CD1c-positive myeloid dendritic cell (primary cell): ENCODE measurements around the gene OVCA2.

Experiments
- DNase-seq: peaks from one replicate; pipeline ENCODE4 v3.0.0-alpha.2; 2016; ENCODE audit errors: extremely low spot score

OVCA2 gene

DNA sequence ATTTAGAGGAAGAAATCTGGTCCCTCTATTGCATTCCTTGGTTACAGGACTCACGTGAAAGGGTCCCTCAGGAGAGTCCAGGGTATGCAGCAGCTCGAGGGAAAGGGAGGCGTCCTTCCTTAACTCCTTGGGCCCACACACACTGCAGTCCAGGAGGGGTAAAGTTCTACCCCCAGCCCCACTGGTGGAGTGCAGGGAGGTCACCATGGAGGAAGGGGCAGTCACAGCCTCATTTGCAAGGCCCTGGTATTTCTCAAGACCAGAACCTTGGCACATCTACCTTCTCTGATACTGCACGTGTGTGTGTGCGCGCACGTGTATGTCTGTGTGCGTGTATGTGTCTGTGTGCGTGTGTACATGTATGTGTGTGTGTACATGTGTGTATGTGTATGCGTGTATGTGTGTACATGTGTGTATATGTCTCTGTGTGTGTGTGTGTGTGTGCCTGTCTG lies 24.2 kb downstream of the OVCA2 start:
- DNase-seq = no peak

DNA sequence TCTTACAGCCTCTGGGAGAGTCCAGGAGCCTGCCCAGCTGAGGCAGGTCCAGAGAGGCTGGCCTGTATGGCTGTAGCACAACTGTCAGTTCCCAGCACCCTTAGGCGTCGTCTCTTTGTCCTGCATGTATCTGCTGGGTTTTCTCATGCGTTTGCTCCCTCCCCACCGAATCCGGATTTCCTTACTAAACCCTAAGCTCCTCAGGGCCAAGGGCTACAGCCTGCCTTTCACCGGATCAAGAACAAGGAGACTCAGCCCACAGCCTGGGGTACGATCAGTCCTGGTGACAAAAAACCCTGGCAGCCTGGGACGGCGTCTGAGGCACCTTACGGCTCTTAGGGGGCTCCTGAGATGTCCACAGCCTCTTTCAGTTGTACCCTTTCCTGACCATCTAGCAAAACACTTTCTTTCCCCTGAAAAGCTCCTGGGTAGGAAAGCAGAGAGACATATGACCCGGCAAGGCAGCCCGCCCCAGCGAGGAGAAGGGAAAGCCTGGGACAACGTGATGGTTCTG lies 25.3 kb downstream of the OVCA2 start:
- DNase-seq = no peak

DNA sequence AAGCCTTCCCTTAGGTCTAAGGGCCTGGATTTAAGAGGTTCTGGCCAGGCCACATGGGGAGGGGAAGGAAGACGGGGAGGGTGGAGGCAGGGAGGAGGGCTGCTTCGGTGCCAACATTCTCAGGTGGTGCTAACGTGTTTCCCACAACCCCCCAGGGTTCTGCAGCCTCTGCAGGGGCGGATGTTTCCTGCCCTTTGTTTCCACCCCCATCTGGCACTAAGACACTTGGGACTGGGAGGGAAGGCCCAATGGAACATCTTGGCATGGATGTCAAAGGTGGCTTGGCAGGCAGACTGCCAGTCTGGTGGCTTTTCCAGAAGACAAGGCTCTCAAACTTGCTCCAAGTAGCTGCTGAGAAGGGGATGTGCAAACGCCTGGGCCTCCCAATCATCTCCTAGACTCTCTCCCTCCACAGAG lies 25.8 kb downstream of the OVCA2 start:
- DNase-seq = no peak

DNA sequence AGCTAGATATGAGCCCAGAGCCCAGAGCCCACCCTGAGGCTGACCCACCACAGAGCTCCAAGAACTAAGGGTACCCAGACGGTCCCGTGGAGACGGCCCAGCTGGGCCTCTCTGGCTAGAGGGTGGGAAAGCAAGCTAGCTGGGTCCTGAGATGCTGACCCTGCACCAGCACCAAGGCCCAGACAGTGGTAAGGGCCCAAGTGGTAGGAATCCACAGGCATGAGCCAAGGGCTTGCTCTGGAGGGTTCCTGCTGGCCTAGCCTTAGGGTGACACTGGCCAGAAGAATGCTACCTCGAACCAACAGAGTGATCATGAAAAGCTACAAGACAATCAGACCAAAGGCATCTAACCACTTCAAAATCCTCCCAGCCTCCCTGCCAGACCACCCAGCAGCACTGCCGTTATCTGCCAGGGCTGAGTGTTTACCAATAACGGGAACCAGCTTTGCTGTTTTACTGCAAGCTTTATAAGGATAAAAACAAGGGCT lies 26.3 kb downstream of the OVCA2 start:
- DNase-seq = no peak

DNA sequence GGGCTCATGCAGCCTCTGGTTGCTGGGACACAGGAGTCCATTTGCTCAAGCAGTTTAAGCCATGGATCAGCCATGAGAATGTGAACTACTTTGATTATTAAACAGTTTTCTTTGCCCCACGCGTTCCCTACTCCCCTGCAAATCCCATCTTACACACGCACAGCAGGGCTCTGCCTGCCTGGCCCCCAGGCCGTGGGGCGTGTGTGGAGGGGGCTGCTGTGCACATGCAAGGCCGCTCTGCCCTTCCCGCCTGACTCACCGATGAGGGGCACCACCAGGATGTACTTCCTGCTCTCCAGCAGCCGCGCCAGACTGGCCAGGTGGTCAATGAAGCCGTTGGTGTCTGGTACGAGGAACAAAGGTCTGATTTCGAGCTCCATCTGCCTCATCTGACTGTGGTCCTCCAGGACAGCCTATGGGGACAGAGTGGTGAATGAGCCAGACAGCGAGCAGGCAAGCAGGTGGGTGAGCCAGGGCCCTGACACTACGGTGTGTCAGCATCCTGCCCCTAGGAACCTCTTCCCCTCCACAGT lies 26.8 kb downstream of the OVCA2 start:
- DNase-seq = no peak

DNA sequence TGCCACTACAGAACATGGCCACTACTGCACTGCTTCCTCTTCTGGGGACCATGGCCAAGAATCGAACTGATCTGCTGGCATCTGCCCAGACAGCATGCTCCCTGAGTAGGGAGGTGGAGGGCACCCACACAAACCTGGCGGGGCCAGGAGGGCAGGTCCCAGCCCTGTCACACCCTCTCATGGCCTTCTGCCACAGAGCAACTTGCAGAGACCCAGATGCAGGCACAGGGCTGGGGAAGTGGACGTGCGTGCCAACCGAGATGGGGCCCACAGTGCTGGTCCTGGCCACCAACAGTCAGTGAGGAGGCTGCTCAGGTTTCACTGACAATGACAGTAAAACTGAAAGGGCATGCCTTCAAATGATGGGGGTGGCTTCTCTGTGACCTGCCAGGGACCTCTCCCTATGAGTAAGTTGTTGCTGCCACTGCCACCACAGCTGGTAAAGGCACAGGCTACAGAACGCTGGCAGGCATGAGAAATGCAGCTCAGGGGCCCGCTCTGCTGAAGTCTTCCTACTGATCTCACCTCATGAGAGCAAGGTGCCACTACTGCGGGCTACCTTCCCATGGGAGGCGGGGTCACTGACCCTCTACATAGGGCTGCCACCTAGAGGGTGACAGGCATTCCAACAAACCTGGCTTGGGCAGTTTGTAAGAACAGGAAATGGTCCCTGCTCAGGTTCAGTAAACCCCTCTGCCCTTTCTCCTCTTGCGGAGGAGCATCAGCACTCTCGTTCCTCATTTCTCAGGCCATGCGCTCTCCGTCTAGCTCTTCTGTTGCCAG lies 28.6 kb downstream of the OVCA2 start:
- peak; percentile 75 for DNase-seq

DNA sequence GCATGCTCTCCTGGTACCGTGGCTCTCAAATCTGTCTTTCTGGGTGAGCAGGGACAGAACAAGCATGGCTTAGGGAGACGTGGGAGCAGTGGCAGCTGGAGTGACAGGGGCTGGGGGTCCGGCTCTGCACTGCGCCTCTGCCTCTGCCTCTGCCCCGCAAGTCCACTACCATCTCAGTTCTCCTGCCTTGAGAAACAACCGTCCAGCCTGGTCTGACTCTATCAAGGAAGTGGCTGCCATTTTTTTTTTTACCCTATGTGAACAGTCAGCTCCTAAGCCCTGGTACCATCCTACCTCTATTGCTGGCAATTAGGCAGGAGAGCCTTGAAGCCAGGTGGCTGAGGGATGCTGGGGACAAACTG lies 29.2 kb downstream of the OVCA2 start:
- no peak for DNase-seq

DNA sequence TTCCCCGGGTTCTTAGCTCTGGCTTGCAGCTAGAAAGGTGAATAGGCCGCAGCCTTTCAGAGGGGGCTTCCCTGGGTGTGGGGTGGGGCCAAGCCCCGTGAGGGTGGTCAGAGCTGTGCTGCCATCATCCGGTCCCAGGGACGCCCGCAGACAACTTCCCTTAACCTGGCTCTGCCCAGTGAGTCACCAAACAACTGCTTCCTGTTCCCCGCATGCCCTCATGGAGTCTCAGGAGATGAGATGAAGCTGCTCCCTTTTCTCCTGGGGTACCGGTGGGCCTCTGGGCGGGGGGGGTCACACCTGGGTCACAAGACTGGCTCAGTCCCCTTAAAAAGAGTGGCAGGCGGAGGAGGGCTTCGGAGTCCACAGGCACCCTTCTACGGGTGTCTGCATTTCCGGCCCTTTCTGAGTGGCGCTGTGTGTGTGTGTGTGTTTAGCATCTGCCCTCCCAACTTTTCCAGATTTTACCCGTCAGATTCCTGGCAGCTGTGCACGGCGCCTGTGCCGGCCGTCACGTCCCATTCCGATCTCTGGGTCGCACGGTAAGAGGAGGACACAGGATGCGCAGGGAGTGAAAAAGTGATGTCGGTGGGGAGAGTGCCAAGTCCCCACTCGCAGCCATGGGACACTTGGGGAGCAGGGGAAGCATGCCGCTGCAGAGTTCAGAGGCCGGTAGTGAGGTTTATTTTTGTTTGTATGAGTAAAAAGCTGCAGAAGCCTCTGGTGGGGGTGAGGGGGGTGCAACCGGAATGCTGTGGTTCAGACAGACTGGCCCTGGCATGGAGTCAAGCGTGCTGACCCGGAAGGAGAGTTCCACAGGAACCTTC lies 29.8 kb downstream of the OVCA2 start:
- peak; percentile 68 for DNase-seq

DNA sequence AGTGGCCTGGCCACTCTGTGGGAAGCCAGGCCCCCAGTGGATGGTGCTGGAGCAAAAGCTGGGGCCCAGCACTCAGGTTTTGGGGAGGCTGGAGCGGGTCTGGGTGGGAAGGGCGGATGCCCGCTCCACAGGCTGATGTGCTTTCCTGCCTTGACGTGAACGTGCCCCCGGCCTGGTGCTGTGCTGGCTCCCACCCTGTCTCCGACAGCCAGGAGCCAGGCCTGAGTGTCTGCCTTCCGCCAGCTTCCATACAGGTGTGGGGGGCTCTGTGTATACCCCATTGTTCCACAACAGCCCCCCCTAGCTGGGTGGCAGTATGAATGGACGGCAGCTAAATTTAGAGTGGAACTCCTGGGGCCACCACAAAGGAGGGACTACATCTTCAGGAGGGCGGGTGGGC lies 33.1 kb downstream of the OVCA2 start:
- DNase-seq = no peak

DNA sequence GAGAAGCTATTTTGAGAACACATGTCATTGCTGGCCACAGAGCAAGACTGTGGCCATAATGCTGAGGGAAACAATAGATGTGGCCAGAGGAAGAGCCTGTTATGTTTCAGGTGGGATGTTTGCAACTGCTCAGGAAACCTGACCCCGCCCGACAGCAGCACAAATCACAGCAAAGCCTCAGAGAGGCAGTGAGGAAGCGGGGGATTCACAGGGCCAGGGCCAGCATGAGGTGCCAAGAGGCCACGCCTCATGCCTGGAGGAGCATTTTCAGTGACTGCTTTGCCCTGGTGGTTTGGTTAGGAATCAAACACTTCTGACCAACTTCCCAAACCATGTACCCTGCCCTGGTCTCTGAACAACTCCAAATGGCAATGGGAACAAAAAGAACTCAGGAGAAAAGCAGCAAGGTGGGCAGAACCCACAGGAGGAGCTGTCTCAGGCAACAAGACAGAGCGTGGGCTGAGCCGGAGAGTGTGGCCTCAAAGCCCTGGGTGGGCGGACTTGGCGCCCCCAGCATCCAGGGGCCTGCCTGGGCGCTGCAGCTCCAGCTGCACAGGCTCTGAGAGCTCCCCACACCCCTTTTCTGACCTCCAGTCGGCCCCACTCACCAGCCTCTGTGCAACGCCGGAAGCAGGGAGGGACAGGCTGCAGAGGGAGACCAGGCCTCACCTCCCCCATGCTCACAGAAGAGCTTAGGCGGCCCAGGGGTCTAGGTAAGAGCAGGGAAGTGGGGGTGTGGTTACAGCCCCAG lies 33.7 kb downstream of the OVCA2 start:
- DNase-seq = no peak

DNA sequence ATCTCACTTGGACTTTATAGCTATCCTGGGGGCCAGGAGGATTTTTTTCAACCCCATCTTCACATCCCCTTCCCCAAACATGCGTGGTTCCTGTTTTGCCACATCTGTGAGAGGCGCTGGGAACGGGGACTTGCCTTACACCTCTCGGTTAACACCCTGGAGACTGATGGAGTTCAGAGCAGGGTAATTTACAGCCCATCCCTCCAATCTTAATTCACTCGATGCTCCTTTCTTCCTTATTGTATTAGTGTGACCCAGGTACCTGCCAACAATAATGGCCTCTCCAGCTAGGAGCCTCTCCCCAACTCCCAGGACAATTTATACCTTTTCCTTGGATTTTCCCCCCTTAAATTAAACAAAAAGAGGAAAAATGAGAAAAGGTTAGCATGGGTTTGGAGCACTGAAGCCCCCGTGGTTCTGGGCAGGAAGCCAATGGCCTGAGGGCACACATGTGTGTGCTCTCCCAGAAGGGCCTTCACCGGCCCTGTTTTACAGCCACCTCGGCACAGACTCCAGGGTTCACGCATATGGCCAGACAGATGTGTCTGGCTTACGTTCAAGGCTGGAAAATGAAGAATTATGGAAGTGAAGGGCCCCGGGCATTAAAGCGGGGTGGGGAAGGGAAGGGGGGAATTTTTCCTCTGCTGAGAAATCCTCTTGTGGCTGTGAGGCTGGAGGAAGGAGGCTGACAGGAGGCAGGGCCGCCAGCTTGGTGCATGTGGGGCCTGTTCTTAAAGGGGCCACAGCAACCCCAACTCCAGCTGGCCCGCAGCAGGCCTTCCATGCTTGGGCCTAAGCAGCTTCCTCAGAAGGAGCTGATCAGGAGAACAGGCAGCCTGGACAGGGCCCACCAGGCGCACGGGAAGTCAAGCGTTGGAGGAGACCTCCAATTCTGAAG lies 34.5 kb downstream of the OVCA2 start:
- no peak for DNase-seq

DNA sequence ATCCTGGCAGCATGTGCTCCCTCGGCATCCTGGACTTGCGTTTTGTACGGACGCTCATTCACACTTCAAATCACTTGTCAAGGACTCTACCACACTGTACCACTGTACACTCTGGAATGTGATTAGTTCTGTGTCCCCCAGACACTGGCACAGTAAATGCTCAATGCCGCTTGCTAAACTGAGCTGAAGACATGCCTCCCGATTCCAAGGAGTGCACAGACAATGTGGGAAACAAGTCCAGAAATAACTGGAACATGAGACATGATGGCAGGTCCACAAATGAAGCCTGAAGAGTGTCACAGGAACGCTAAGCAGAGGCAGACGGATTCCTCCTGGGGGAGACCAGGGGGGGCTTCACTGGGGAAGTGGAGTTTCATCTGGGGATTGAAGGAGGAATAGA lies 35.2 kb downstream of the OVCA2 start:
- no peak for DNase-seq

DNA sequence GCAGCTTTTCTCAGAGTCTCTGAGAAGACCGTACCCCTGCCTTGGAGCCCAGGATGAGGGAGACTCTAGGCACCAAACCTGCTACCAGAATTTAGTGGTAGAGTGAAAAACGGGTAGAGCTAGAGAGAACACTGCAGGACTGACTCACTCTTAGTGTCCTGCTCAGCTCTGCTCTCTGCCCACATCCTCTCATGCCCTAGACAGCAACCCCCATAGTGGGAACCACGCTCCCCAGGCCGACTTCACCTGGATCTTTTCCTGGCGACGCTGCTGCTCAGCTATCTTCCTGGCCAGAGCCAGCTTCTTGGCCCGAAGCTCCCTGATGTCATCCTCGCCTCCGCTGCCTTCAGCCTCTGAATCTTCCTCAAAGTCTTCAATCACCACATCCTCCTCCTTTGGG lies 39.7 kb downstream of the OVCA2 start:
- no peak for DNase-seq

DNA sequence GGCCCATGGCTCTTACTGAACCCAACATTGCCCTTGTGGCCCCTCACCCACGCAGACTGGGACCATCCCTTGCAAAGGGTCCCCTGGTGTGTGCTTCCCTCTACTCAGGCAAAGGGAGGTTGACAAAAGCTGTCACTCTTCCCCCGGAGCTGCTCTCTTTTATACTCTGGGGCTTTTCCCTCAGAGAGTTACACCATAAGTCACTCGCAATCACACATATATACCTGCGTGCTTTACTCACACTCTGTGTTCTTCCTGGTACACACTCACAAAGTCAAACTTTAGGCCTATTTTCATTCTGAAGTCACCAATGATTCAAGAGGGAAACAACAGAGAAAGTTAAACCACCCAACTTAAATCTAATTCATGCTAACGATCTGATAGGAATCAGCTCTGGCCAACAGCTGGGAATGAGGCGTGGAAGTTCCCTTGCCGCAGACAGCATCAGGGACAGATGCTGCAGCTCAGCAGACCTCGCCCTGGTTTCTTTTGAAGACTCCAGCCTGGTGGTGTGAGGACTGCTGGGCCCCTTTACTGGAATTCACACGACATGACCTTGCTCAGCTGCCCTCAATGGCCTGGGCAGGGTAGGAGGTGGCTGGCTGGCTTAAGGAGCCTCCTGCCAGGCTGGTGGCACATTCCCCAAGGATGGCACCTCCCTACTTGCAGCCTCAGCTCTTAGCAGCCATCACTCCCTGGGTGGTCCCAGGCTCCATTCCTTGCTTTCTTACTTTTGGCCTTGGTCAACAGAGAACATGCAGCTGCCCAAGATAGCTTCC lies 40.4 kb downstream of the OVCA2 start:
- DNase-seq = no peak

DNA sequence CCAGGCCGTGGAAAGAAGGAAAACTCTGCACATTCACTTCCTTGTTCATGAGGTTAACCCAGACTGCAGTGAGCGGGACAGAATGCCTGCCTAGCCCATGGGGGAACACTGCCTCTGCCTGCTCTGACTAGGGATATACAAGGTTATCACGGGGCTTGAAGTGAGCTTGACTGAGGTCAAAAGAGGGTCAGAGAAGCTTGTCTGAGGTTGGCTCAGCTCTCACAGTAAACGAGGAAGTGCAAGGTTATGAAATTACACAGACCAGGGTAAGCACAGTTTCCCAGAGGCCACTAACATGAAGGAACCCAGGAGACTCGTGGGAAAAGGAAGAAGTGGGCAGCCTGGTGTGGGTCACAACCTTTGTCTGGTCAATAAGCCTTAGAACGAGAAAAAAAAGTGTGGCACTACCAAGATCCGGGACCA lies 41.8 kb downstream of the OVCA2 start:
- peak; percentile 95 for DNase-seq

DNA sequence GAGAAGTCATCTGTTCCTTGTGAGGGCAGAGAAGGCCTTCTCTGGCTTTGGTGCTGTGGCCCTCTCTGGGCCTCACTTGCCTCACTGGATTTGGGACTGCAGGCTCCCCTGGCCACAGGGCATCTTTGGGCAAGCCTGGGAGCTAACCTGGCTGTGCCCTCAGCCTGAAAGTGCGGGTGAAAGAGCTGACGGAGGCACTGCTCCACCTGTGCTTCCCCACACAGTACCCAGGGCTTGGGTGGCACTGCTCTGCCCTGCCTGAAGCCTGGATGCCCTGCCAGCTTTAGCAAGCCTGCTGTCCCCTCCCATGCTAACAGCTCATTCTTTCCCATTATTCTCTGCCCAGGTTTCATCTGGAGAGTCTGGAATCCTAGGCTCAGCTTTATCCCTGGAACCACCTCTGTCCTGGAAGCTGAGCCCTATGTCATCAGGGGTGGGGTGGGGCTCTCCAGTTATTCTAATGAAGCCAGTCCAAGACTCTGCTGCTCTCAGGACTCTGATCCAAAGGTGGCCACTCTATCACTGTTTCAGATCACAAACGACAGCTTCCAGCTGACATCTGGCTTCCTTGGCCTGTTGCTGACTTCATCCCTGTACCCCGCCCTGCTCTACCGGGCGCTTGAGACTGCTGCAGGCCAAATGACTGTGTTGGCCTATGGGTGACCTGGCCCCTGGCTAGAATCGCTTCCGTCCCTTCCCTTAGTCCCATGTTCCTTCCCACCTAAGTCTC lies 42.4 kb downstream of the OVCA2 start:
- DNase-seq = no peak

DNA sequence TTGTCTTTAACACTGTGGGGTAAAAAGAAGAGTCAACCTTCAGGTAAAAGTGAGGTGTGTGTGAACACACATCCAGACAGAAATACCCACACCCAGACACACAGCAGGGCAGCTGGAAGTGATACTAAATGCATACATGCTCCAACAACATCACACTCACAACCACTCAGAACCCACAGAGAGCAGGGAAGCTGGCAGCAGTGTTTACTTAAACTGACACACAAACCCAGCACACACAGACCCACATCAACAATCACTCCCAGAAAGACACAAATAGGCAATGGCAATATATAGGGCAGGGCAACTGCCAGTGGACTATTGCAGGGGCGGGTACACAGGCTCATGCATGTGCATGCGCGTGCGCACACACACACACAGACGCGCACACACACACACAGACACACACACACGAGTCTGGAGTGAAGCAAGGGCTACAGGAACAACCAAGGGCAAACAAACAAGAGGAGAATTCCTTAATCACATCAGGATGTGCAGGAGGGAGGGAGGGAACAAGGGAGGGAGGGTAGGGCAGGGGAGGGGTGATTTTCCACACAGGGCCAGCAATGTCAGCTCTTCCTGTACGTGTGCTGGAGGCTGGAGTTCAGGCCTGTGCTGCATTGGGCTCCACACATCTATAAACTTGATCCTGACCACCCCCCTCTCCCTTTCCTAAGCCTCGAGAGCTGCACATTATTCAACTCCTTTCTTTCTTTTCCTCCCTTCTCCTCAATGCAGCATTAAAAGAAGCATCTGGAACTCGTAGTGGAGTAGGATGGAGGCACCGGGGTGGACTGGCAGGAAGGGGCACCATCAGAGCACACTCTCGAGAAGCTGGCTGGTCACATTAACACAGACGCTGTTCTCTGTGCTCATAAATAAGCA lies 43.2 kb downstream of the OVCA2 start:
- DNase-seq = no peak

DNA sequence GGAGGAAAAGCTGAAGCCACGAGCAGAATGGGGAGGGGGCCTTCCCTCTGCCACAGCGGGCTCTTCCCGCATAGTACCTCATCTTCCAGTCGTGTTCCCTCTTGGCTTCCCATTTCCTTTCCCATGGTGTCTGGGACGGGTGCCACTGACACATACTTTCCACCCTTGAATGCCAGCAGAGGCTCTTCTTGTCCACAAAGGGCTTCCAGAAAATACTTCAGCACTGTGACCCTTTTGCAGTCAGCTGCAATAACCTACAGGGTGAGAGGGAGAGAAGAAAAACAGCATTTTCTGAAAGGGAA lies 43.8 kb downstream of the OVCA2 start:
- no peak for DNase-seq
